ENCODE data around the gene LRP1B.

DNA sequence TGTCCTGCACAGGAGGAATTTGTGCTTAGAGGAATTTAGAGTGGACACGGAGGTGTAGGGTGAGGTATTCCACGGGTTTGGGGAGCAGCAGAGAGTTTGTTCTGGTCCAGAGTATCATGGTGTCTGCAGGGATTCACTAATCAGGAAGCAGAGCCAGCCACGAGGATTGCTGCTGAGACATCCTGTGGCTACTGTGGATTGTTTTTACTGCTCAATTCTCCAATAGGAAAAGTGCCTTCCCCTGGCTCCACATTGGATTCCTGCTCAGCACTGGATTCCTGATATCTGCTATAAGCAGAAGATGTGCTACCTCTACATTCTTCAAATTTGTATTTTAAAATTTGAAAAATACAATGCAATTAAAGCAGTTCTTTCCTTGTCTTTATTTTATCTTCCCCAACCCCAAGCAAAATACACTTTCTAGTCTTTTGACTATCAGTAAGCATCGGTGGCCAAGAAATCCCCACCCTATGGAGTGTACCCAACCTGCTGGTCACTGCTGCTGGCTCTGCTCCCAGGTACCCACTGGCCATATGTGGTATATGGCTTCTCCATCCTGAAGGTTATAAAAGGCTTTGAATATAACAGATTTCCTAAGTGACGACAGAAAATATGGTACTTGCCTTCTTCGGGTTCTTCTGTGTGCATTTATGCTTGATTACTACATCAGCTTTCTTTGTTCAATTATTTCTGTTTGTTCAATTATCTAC, 1947.6 kb downstream of the LRP1B start:
- TF ChIP-seq CTCF (IDR thresholded peaks at IDR 0.05) (no peak), POLR2A (IDR thresholded peaks at IDR 0.05) (no peak)

Data from right lobe of liver (tissue), 4 donors.